ENCODE measurements around the gene IRF4.

Gene IRF4

DNA sequence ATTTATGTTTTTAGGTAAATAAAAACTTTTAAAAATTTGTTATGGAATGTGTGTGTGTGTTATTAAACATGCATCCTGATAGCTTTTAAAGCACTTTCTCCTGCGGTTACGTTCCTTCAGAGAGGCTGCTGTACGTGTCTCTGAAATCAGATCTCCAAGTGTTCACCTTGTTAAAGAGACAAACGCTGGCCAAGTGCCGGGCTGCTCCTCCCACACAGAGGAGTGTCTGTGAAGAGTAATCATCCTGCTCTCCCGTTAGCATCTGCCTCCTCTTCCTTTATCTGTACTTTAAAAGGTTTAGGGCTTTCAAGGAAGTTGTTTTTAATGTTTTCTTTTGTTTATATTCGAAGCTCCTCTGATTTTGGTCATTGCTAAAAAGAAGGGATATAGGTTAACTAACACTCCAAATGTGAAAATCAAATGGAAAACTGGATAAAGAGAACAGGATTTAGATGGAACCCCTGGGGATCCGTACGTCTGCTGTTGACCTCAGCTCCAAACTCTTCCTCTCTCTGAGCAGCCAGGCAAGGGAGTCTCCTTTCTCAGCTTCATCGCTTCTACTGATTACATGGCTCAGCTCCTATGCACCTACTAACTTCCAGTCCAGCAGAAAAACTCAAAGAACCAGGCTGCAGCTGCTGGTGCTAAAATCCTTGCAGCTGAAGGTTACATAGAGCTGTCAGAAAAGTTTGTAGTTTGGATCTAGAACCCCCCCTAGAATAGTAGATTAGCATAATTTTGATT, 20.0 kb downstream of the IRF4 start:
- H3K4me3 ChIP-seq (replicated peaks; ENCODE audit: low read depth, low read length): no peak overlapping the region
- no peak for DNase-seq (ENCODE audit: extremely low read depth, low read depth)
- TF ChIP-seq, protein P1, sequence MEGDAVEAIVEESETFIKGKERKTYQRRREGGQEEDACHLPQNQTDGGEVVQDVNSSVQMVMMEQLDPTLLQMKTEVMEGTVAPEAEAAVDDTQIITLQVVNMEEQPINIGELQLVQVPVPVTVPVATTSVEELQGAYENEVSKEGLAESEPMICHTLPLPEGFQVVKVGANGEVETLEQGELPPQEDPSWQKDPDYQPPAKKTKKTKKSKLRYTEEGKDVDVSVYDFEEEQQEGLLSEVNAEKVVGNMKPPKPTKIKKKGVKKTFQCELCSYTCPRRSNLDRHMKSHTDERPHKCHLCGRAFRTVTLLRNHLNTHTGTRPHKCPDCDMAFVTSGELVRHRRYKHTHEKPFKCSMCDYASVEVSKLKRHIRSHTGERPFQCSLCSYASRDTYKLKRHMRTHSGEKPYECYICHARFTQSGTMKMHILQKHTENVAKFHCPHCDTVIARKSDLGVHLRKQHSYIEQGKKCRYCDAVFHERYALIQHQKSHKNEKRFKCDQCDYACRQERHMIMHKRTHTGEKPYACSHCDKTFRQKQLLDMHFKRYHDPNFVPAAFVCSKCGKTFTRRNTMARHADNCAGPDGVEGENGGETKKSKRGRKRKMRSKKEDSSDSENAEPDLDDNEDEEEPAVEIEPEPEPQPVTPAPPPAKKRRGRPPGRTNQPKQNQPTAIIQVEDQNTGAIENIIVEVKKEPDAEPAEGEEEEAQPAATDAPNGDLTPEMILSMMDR (IDR thresholded peaks at IDR 0.05; ENCODE audit: low read depth, low read length, missing control alignments): no peak

DNA sequence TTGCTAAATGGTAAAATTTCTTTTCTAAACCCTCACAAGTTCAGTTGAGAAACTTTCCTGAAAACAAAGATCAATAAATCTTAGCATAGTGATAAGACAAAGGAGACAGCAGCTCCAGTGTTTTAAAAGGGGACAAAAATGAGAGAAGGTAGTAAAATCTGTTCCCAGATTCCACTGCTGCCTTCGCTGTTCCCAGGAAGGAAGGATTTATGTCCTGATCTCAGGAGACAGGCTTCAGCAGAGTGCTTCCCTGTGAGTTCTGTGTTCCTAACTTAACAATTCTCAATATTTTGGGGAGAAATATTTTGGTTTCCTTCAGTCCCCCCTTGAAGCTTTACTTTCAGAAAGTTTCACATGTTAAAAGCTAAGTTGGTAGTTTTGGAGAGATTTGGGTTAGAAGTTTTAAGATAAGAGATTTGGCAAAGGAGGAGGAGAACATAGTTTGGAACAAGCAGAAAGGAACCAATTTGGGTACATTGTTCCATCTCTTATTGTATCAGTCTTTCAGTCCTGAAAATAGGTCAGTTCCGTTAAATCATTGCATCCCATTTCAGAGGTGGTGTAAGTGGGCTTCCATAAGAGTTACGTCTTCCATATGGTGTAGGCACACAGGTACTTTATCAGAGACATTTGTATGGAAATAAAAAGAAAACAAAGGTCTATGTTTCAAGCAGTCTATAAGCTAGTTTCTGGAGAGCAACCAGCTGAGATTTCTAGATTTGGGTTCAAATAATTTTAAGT, 20.8 kb downstream of the IRF4 start:
- H3K4me3 ChIP-seq (replicated peaks; ENCODE audit: low read depth, low read length): no peak overlapping the region
- no peak for DNase-seq (ENCODE audit: extremely low read depth, low read depth)
- TF ChIP-seq, protein P1 (IDR thresholded peaks at IDR 0.05; ENCODE audit: low read depth, low read length, missing control alignments): no peak

DNA sequence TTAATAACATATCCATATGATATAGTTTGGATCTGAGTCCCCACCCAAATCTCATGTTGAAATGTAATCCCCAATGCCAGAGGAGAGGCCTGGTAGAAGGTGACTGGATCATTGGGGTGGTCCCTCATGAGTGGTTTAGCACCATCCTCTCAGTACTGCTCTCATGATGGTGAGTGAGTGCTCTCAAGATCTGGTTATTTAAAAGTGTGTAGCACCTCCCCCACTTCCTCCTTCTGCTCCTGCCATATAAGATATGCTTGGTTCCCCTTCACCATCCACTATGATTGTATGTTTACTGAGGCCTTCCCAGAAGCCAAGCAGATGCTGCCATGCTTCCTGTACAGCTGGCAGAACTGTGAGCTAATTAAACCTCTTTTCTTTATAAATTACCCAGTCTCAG, 22.9 kb downstream of the IRF4 start:
- H3K4me3 ChIP-seq (replicated peaks; ENCODE audit: low read depth, low read length): no peak overlapping the region
- TF ChIP-seq, protein P1 (IDR thresholded peaks at IDR 0.05; ENCODE audit: low read depth, low read length, missing control alignments): no peak
- DNase-seq (ENCODE audit: extremely low read depth, low read depth): no peak

DNA sequence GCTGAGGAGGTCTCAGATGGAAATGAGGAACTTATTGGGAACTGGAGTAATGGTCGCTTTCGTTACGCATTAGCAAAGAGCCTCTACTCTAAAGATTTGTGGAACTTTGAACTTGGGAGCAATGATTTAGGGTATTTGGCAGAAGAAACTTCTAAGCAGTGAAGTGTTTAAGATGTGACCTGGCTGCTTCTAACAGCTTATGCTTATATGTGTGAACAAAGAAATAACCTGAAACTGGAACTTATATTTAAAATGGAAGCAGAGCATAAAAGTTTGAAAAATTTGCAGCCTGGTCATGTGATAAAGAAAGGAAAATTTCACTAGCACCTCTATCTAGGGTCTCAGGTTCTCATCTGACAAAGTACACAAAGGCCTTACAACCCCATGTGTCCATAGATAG, 23.5 kb downstream of the IRF4 start:
- no peak for DNase-seq (ENCODE audit: extremely low read depth, low read depth)

DNA sequence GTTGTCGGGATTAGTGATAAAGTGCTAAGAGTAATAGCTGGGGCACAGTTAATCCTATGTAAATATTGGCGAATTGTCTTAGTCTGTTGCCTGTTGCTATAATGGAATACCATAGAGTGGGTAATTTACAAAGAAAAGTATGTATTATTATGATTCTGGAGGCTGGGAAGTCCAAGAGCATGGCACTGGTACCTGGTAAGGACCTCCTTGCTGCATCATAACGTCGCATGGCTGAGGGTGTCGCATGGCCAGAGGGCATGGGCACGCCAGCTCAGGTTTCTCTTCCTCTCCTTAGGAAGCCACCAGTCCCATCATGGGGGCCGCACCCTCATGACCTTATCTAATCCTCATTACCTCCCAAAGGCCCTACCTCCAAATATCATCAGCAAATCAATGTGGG, 29.7 kb downstream of the IRF4 start:
- no peak for DNase-seq (ENCODE audit: extremely low read depth, low read depth)
- no peak overlapping the region for H3K4me3 ChIP-seq (replicated peaks; ENCODE audit: low read depth, low read length)
- TF ChIP-seq, protein P1 (IDR thresholded peaks at IDR 0.05; ENCODE audit: low read depth, low read length, missing control alignments): no peak

More for the DNA sequence above, 23.5 kb downstream of the IRF4 start:
- TF ChIP-seq, protein P1 (IDR thresholded peaks at IDR 0.05; ENCODE audit: low read depth, low read length, missing control alignments): no peak
- no peak overlapping the region for H3K4me3 ChIP-seq (replicated peaks; ENCODE audit: low read depth, low read length)

DNA sequence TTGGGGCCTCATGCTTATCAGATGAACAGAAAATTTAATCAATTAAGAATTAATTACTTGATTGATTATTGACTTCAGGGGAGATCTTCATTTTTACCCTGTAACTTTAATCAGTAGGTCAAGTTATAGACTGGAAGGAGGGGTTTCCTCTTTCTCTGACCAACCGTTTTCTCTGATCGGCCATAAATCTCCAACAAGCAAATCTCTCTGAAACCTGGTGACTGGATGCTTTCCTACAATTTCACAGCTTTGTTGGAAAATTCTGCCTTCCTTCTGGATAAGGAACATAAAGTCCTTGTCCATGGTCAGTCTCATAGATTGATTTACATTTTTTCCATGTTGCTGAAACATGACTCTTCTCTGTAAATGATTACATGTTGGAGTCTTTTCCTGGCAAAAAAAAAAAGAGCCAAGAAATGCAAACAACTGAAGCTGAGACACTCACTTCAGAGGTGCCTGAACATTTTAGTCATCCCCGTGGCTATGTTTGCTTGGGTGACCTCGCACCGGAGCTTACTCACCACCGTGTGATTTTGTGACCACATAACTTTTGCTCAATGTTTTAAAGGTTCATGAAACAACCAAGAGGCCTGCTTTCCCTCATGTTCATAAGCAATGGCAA, 31.0 kb downstream of the IRF4 start:
- TF ChIP-seq, protein P1 (IDR thresholded peaks at IDR 0.05; ENCODE audit: low read depth, low read length, missing control alignments): no peak
- H3K4me3 ChIP-seq (replicated peaks; ENCODE audit: low read depth, low read length): no peak overlapping the region
- DNase-seq (ENCODE audit: extremely low read depth, low read depth): peak; percentile 46

Data from HFF-Myc (cell line).